ENCODE measurements around the gene ADAP1.

DNA sequence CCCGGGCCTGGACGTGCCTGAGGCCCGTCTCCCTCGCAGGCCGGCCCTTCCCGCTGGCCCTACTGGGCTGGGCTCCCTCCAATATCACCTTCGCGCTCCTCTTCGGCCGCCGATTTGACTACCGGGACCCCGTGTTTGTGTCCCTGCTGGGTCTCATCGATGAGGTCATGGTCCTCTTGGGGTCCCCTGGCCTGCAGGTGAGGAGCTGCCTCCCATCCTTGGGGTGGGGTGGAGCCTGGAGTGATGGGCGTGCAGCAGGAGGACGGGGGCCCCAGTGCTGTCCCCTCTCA, 30.6 kb upstream of the ADAP1 start:
- TF ChIP-seq, protein P1, sequence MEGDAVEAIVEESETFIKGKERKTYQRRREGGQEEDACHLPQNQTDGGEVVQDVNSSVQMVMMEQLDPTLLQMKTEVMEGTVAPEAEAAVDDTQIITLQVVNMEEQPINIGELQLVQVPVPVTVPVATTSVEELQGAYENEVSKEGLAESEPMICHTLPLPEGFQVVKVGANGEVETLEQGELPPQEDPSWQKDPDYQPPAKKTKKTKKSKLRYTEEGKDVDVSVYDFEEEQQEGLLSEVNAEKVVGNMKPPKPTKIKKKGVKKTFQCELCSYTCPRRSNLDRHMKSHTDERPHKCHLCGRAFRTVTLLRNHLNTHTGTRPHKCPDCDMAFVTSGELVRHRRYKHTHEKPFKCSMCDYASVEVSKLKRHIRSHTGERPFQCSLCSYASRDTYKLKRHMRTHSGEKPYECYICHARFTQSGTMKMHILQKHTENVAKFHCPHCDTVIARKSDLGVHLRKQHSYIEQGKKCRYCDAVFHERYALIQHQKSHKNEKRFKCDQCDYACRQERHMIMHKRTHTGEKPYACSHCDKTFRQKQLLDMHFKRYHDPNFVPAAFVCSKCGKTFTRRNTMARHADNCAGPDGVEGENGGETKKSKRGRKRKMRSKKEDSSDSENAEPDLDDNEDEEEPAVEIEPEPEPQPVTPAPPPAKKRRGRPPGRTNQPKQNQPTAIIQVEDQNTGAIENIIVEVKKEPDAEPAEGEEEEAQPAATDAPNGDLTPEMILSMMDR (IDR thresholded peaks at IDR 0.05; ENCODE audit: borderline replicate concordance, extremely low read depth, low read length, poor library complexity, severe bottlenecking), result no peak
- TF ChIP-seq EZH2 (IDR thresholded peaks at IDR 0.05; ENCODE audit: borderline replicate concordance, low read depth, low read length, severe bottlenecking), result no peak

All from DND-41 (cell line).